ENCODE data around the gene SLC15A3.

SLC15A3 gene

GRCh38 chr11:60936467-60937143 is 15.4 kb downstream of the SLC15A3 start:
- no peak overlapping the region for H2AFZ ChIP-seq (ENCODE audit: low read depth, low read length, severe bottlenecking)
- no peaks in the 10 kb centered on the region for H3K27me3 ChIP-seq (ENCODE audit: low read length)
- H3K36me3 ChIP-seq (ENCODE audit: low read length) = no peaks in the 10 kb centered on the region
- H3K4me2 ChIP-seq (ENCODE audit: low read depth, low read length, poor library complexity, severe bottlenecking) = no peak overlapping the region
- TF ChIP-seq CTCF (IDR thresholded peaks at IDR 0.05; ENCODE audit: insufficient read depth, low read length, poor library complexity, severe bottlenecking) = no peak
- no peak for TF ChIP-seq EZH2phosphoT487 (conservative IDR thresholded peaks at IDR 0.05; ENCODE audit: low read length)
- H3K9me2 ChIP-seq (replicated peaks; ENCODE audit: insufficient read depth, low read length) = no peaks in the 10 kb centered on the region
- peaks cover 10% of the 10 kb centered on the region for H3F3A ChIP-seq (ENCODE audit: insufficient read depth)
- no peaks in the 10 kb centered on the region for H3K9me3 ChIP-seq (ENCODE audit: insufficient read depth, low read length)
- H3K79me2 ChIP-seq (ENCODE audit: insufficient read depth, low read length) = no peaks in the 10 kb centered on the region
- no peak overlapping the region for H3K9ac ChIP-seq (ENCODE audit: low read length)
- H4K20me1 ChIP-seq (ENCODE audit: low read depth, low read length) = no peaks in the 10 kb centered on the region
- H3K27ac ChIP-seq (ENCODE audit: low read depth, low read length) = no peak overlapping the region
- no peak overlapping the region for H3K4me3 ChIP-seq (ENCODE audit: insufficient read depth, low read length, poor library complexity, severe bottlenecking)

GRCh38 chr11:60935676-60936442 is 16.1 kb downstream of the SLC15A3 start:
- Histone ChIP-seq H3K4me3 (ENCODE audit: insufficient read depth, low read length, poor library complexity, severe bottlenecking) (no peak overlapping the region), H3K79me2 (ENCODE audit: insufficient read depth, low read length) (no peaks in the 10 kb centered on the region), H3K9ac (ENCODE audit: low read length) (no peak overlapping the region), H3F3A (ENCODE audit: insufficient read depth) (peaks cover 10% of the 10 kb centered on the region), H3K36me3 (ENCODE audit: low read length) (no peaks in the 10 kb centered on the region), H3K9me2 (replicated peaks; ENCODE audit: insufficient read depth, low read length) (no peaks in the 10 kb centered on the region), H4K20me1 (ENCODE audit: low read depth, low read length) (no peaks in the 10 kb centered on the region), H2AFZ (ENCODE audit: low read depth, low read length, severe bottlenecking) (no peak overlapping the region), H3K4me2 (ENCODE audit: low read depth, low read length, poor library complexity, severe bottlenecking) (no peak overlapping the region), H3K27me3 (ENCODE audit: low read length) (no peaks in the 10 kb centered on the region), H3K9me3 (ENCODE audit: insufficient read depth, low read length) (no peaks in the 10 kb centered on the region), H3K27ac (ENCODE audit: low read depth, low read length) (no peak overlapping the region)
- TF ChIP-seq CTCF (IDR thresholded peaks at IDR 0.05; ENCODE audit: insufficient read depth, low read length, poor library complexity, severe bottlenecking) = no peak
- TF ChIP-seq EZH2phosphoT487 (conservative IDR thresholded peaks at IDR 0.05; ENCODE audit: low read length) = no peak

GRCh38 chr11:60934790-60935605 is 17.0 kb downstream of the SLC15A3 start:
- H3K27me3 ChIP-seq (ENCODE audit: low read length) = no peaks in the 10 kb centered on the region
- no peaks in the 10 kb centered on the region for H4K20me1 ChIP-seq (ENCODE audit: low read depth, low read length)

More at GRCh38 chr11:60934790-60935605, 17.0 kb downstream of the SLC15A3 start:
- Histone ChIP-seq H3K27ac (ENCODE audit: low read depth, low read length) (no peak overlapping the region), H3K4me2 (ENCODE audit: low read depth, low read length, poor library complexity, severe bottlenecking) (no peak overlapping the region), H3K9ac (ENCODE audit: low read length) (no peak overlapping the region), H3K36me3 (ENCODE audit: low read length) (no peaks in the 10 kb centered on the region), H3K9me3 (ENCODE audit: insufficient read depth, low read length) (no peaks in the 10 kb centered on the region), H3K9me2 (replicated peaks; ENCODE audit: insufficient read depth, low read length) (no peaks in the 10 kb centered on the region), H3F3A (ENCODE audit: insufficient read depth) (peaks cover 10% of the 10 kb centered on the region), H3K79me2 (ENCODE audit: insufficient read depth, low read length) (no peaks in the 10 kb centered on the region), H3K4me3 (ENCODE audit: insufficient read depth, low read length, poor library complexity, severe bottlenecking) (no peak overlapping the region), H2AFZ (ENCODE audit: low read depth, low read length, severe bottlenecking) (no peak overlapping the region)
- TF ChIP-seq EZH2phosphoT487 (conservative IDR thresholded peaks at IDR 0.05; ENCODE audit: low read length) = no peak
- no peak for TF ChIP-seq CTCF (IDR thresholded peaks at IDR 0.05; ENCODE audit: insufficient read depth, low read length, poor library complexity, severe bottlenecking)
